Ishikawa (cell line): ENCODE results near the gene TMEM45A.

Experiments
- CEBPB ChIP-seq: IDR thresholded peaks from 2 replicates; pipeline ENCODE4 v1.6.1; 2012
- CREB1 ChIP-seq: IDR thresholded peaks from 2 replicates; pipeline ENCODE4 v1.6.1; 2012; ENCODE audit warnings: low read depth
- EGR1 ChIP-seq: IDR thresholded peaks from 2 replicates; pipeline ENCODE4 v1.6.1; 2012
- EP300 ChIP-seq: IDR thresholded peaks from 2 replicates; pipeline ENCODE4 v1.6.1; 2012; ENCODE audit warnings: borderline replicate concordance
- MAX ChIP-seq: IDR thresholded peaks from 2 replicates; pipeline ENCODE4 v1.6.1; 2012
- RAD21 ChIP-seq: IDR thresholded peaks from 2 replicates; pipeline ENCODE4 v1.6.1; 2012; ENCODE audit warnings: low read depth
- REST ChIP-seq: IDR thresholded peaks from 2 replicates; pipeline ENCODE4 v1.6.1; 2012; ENCODE audit warnings: low read depth, mild to moderate bottlenecking
- TAF1 ChIP-seq: IDR thresholded peaks from 2 replicates; pipeline ENCODE4 v1.6.1; 2012; ENCODE audit warnings: low read depth, mild to moderate bottlenecking
- ZBTB7A ChIP-seq: IDR thresholded peaks from 2 replicates; pipeline ENCODE4 v1.6.1; 2012; ENCODE audit warnings: low read depth

GRCh38 chr3:100471444-100471843 is 21.0 kb upstream of the TMEM45A start:
- TF ChIP-seq CEBPB, result no peak
- no peak for TF ChIP-seq RAD21
- TF ChIP-seq ZBTB7A, result no peak
- TF ChIP-seq EGR1, result no peak
- no peak for TF ChIP-seq EP300
- TF ChIP-seq TAF1, result no peak
- no peak for TF ChIP-seq MAX
- no peak for TF ChIP-seq CREB1
- no peak for TF ChIP-seq REST
